Measurements from ENCODE around the gene RABGAP1L. TPM values are rescaled to one million over a fixed set of nuclear protein-coding genes. Genes with fewer than 3 reads are reported as not detected.

RABGAP1L gene
- total RNA-seq, 1 experiment from 2014 or later: 29.3 TPM

DNA sequence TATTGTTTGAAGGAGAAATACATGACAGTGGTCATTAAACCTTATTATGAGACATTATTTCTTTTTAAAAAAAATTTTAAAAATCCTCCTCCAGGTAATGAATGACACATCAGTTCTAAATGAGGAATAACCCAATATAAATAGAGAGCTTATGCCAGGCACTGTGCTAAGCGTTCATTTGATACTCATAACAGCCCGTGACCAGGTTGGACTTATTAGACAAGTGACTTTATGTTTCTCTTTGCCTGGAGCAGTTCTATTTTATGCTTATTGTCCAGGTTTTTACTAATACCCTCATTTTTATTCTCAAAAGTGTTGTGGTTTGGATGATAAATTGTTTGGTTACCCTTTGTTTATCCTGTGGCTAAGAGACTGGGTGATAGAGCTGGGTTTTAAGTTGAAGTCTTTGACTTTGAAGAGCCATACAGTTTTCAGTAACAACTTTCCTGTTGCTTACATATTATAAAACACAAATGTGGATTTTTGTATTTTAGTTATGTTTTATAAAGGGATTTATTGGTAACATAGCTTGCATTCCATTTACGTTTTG is 84.2 kb downstream of the RABGAP1L start:
- no peak overlapping the region for H3K9ac ChIP-seq (ENCODE audit: low read length)
- no peaks in the 10 kb centered on the region for H4K20me1 ChIP-seq (ENCODE audit: insufficient read depth)
- DNase-seq (ENCODE audit: low read depth, low spot score) (no peak), ATAC-seq (no peak)
- no peak overlapping the region for H3K27ac ChIP-seq (ENCODE audit: low read depth, low read length)
- no peaks in the 10 kb centered on the region for H3K9me2 ChIP-seq (ENCODE audit: insufficient read depth)
- intact Hi-C loops (cut with micrococcal nuclease): no loop called here
- ChIA-PET RAD21 (ENCODE audit: low non-redundant PET in 1 of 2, low total read pairs in 2 of 2, uncharacterized antibody in 2 of 2, unreplicated experiment in 2 of 2) (no interaction called here), CTCF (interaction anchor here (1.9 kb wide), 1 partner anchor 19 kb away, joined by 5 read pairs; no protein-coding TSS in a partner anchor), POLR2A (no interaction called here)
- H2AFZ ChIP-seq (ENCODE audit: low read depth, low read length, poor library complexity, severe bottlenecking): no peak overlapping the region
- H3K4me2 ChIP-seq (ENCODE audit: low read length): no peak overlapping the region
- no peak overlapping the region for H3K4me3 ChIP-seq (replicated peaks in 1 of 2; ENCODE audit: low read depth in 1 of 2, low read length in 2 of 2)
- H3K36me3 ChIP-seq (ENCODE audit: control insufficient read depth in 1 of 2, insufficient read depth in 2 of 2, low read length in 2 of 2): no peaks in the 10 kb centered on the region; a peak in 1 of 4 replicates
- H3K79me2 ChIP-seq (ENCODE audit: insufficient read depth, low read length): peaks cover 6% of the 10 kb centered on the region; the same call in 1 of the 2 replicates
- H3K4me1 ChIP-seq (ENCODE audit: control insufficient read depth in 1 of 2, insufficient read depth in 2 of 2, low read length in 2 of 2): peaks cover 0 to 5% of the 10 kb centered on the region in 2 experiments; a peak in 1 of 4 replicates
- BruUV-seq (replicated peaks): no TSS peak
- TF ChIP-seq SRF (IDR thresholded peaks at IDR 0.05; ENCODE audit: low read depth): no peak
- TF ChIP-seq YY1 (IDR thresholded peaks at IDR 0.05; ENCODE audit: extremely low read depth, insufficient replicate concordance, low read depth, low read length): no peak
- no peak for TF ChIP-seq REST (IDR thresholded peaks at IDR 0.05; ENCODE audit: low read depth)
- no peak for TF ChIP-seq ATF3 (IDR thresholded peaks at IDR 0.05)
- TF ChIP-seq SP1 (IDR thresholded peaks at IDR 0.05; ENCODE audit: low read depth): no peak
- no peak for TF ChIP-seq EZH2 (IDR thresholded peaks at IDR 0.05)
- no peak for TF ChIP-seq JUND (IDR thresholded peaks at IDR 0.05)
- no peak for TF ChIP-seq ZBTB33 (IDR thresholded peaks at IDR 0.05; ENCODE audit: extremely low read depth, insufficient replicate concordance, low read length)
- TF ChIP-seq ZFX (IDR thresholded peaks at IDR 0.05): no peak
- TF ChIP-seq EGR1 (IDR thresholded peaks at IDR 0.05; ENCODE audit: low read depth): no peak
- no peak for TF ChIP-seq EZH2phosphoT487 (IDR thresholded peaks at IDR 0.05; ENCODE audit: borderline replicate concordance)
- no peak for TF ChIP-seq TCF7L2 (IDR thresholded peaks at IDR 0.05; ENCODE audit: borderline replicate concordance, extremely low read depth, insufficient read depth, insufficient read length)
- no peak for TF ChIP-seq CBX3 (IDR thresholded peaks at IDR 0.05; ENCODE audit: low read depth)
- H3K9me3 ChIP-seq (ENCODE audit: control insufficient read depth in 1 of 2, insufficient read depth in 1 of 2, low read depth in 1 of 2, low read length in 2 of 2): no peaks in the 10 kb centered on the region
- no peaks in the 10 kb centered on the region for H3K27me3 ChIP-seq (ENCODE audit: insufficient read depth, low read length)

All from HCT116 (cell line).